Right lobe of liver (tissue), 6 donors: ENCODE results near the gene MRPL12. TPM values are rescaled to one million over a fixed set of nuclear protein-coding genes. Genes with fewer than 3 reads are reported as not detected.

Experiments
- ATAC-seq, 4 donors: fragments of 200-7000 bp; cut with Tn5 transposase; one replicate each; pipeline ENCODE4 v1.9.1; 2020; ENCODE audit warnings: mild to moderate bottlenecking in 4 of 4, moderate library complexity in 4 of 4
- DNase-seq, 3 donors: peaks; one replicate each; pipeline ENCODE4 v3.0.0-alpha.2; 2020
- H3K27ac ChIP-seq, 3 donors: fragments of 200-600 bp; one replicate each; pipeline ENCODE4 v1.8.0; 2022
- H3K27me3 ChIP-seq, 2 donors: fragments of 200-600 bp; one replicate each; pipeline ENCODE4 v1.8.0; 2022
- H3K36me3 ChIP-seq, 4 donors: fragments of 200-600 bp; sonication (generic) in 1 of 4; one replicate each; pipeline versions ENCODE4 v1.5.1 to v1.8.0; 2017 to 2022; ENCODE audit warnings: control low read depth in 1 of 4
- H3K4me1 ChIP-seq, 4 donors: fragments of 200-600 bp; sonication (generic) in 1 of 4; one replicate each; pipeline versions ENCODE4 v1.5.1 to v1.8.0; 2017 to 2022; ENCODE audit warnings: control low read depth in 1 of 4
- H3K4me3 ChIP-seq, 3 donors: fragments of 200-600 bp; one replicate each; pipeline ENCODE4 v1.8.0; 2022
- H3K9me3 ChIP-seq, 4 donors: fragments of 200-600 bp; sonication (generic) in 1 of 4; one replicate each; pipeline versions ENCODE4 v1.5.1 to v1.8.0; 2017 to 2022; ENCODE audit warnings: control low read depth in 1 of 4
- POLR2A ChIP-seq: fragments of 450-650 bp; IDR thresholded peaks from one replicate; pipeline ENCODE4 v1.6.1; 2017; ENCODE audit warnings: antibody characterized with exemption, mild to moderate bottlenecking
- WGBS: methylation state at CpG from one replicate; pipeline ENCODE4 v1.1.6; 2018; ENCODE audit warnings: low coverage, low lambda C conversion rate; ENCODE audit not compliant: insufficient coverage; ENCODE audit errors: missing lambda C conversion rate; 5-methylcytosine and 5-hydroxymethylcytosine counted together
- intact Hi-C, 2 donors: fragments of 100-400 bp; cut with DNase I; formaldehyde crosslinking; loops; one replicate each; pipeline versions ENCODE4 v1.11.2 to v1.14.1; 2022
- total RNA-seq, 6 experiments: library from RNA; depleted of rRNA in 2 of 6; stranded (reverse); fragments of >200 nt in 2 of 6; fragmentation: NEBNext Ultra II Directional in 3 of 6; extraction: Animal tissue kit (Norgen Biotek cat#: 25700) in 3 of 6; gene quantifications; one replicate each; pipeline versions ENCODE4 v1.1.0 to v1.2.4, GENCODE V29; 2016 to 2023
- TF ChIP-seq, protein P1 (sequence below), 4 donors: fragments of 200-600 bp in 3 of 4; fragments of 450-650 bp in 1 of 4; IDR thresholded peaks; one replicate each; pipeline versions ENCODE4 v1.5.1 to v1.8.0; 2016 to 2022; ENCODE audit warnings: antibody characterized with exemption in 4 of 4, mild to moderate bottlenecking in 2 of 4
- donor health status: DM: no; HTN: yes; CAD: no.
- donor health status: DM: no; HTN: no; CAD: no.
- donor health status: DM: no; HTN: no; CAD: no.
- donor health status: DM: no; HTN: yes; CAD: no.
- donor health status: DM: no; HTN: yes; CAD: no.

MRPL12 gene
- total RNA-seq, 6 experiments from 2014 or later, result 43.8 to 119 (median 59.3) TPM

- DNase-seq (peak; percentile 75 to 93 (median 84)), ATAC-seq (peak; percentile 75 to 84 (median 80))
- H3K4me1 ChIP-seq, result peaks cover 0 to 41% (median 18%) of the 10 kb centered on the region in 4 donors
- intact Hi-C loops, result no loop called here
- H3K9me3 ChIP-seq, result no peaks in the 10 kb centered on the region
- H3K36me3 ChIP-seq, result no peaks in the 10 kb centered on the region
- 27% methylated on average over 17 of the region's 23 CpGs for WGBS
- TF ChIP-seq POLR2A, result peak; percentile 36
- TF ChIP-seq, protein P1, sequence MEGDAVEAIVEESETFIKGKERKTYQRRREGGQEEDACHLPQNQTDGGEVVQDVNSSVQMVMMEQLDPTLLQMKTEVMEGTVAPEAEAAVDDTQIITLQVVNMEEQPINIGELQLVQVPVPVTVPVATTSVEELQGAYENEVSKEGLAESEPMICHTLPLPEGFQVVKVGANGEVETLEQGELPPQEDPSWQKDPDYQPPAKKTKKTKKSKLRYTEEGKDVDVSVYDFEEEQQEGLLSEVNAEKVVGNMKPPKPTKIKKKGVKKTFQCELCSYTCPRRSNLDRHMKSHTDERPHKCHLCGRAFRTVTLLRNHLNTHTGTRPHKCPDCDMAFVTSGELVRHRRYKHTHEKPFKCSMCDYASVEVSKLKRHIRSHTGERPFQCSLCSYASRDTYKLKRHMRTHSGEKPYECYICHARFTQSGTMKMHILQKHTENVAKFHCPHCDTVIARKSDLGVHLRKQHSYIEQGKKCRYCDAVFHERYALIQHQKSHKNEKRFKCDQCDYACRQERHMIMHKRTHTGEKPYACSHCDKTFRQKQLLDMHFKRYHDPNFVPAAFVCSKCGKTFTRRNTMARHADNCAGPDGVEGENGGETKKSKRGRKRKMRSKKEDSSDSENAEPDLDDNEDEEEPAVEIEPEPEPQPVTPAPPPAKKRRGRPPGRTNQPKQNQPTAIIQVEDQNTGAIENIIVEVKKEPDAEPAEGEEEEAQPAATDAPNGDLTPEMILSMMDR (IDR thresholded peaks at IDR 0.05), result no peak
- no peak overlapping the region for H3K4me3 ChIP-seq
- H3K27ac ChIP-seq, result peak overlapping the region; percentile 61 to 85 (median 65)
- no peaks in the 10 kb centered on the region for H3K27me3 ChIP-seq
Observed at GRCh38 chr17:81727324-81728031, 24.3 kb downstream of the MRPL12 start.

DNA sequence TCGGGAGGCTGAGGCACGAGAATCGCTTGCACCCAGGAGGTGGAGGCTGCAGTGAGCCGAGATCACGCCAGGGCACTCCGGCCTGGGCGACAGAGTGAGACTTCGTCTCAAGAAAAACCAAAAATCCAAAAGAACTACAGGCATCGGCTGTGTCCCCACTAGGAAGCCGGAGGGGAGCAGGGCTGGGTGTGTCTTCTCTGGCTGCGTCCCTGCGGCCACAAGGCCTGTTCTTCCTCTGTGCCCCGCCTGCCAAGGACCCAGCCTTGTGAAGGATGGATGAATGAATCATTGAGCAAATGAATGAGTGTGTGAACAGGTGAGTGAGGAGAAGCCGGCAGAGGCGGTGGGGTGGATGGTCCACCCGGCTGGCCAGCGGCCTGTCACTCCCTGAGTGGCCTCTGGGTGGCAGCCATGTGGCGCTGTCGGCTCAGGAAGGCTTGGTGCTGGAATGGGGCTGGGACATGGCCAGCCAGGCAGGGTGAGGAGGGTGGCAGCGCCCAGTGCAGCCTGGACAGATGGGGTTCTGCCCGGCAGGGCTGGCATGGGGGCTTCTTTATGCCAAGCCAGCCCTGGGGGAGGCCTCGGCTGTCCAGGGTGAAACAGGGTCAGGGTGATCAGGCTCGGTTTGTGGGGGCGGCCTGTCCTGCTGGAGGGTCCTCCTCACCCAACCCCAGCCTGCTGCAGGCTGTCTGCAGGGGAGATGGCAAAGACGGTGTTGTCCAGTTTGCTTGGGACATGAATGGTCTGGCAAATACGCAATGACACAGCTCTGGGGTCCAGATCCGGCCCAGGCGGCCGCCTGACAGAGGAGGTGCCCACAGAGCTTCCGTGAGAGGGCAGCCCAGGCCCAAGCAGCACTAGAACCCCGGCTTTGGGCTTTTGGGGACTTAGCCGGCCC lies 30.6 kb downstream of the MRPL12 start:
- no peak overlapping the region for H3K27ac ChIP-seq
- DNase-seq (peak; percentile 86 to 91 (median 89)), ATAC-seq (peak; percentile 86 to 88 (median 87))
- H3K4me1 ChIP-seq, result peaks cover 0 to 36% (median 13%) of the 10 kb centered on the region in 4 donors
- H3K4me3 ChIP-seq, result no peak overlapping the region
- H3K27me3 ChIP-seq, result no peaks in the 10 kb centered on the region
- no peaks in the 10 kb centered on the region for H3K36me3 ChIP-seq
- intact Hi-C loops, result no loop called here
- 20% methylated on average over 23 of the region's 32 CpGs for WGBS
- no peaks in the 10 kb centered on the region for H3K9me3 ChIP-seq
- TF ChIP-seq, protein P1 (IDR thresholded peaks at IDR 0.05), result peak; percentile 94 to 98 (median 98)
- no peak for TF ChIP-seq POLR2A

- Histone ChIP-seq H3K27ac (no peak overlapping the region), H3K27me3 (no peaks in the 10 kb centered on the region), H3K36me3 (no peaks in the 10 kb centered on the region), H3K4me3 (no peak overlapping the region), H3K4me1 (peaks cover 0 to 36% (median 13%) of the 10 kb centered on the region in 4 donors), H3K9me3 (no peaks in the 10 kb centered on the region)
- ATAC-seq (peak; percentile 9 to 54 (median 43)), DNase-seq (peak; percentile 73 to 78 (median 77))
- no CpG with 5 or more reads among the region's 35 CpGs for WGBS
- no peak for TF ChIP-seq POLR2A
- TF ChIP-seq, protein P1 (IDR thresholded peaks at IDR 0.05), result no peak
- intact Hi-C loops, result no loop called here
Observed at GRCh38 chr17:81734405-81735263, 31.5 kb downstream of the MRPL12 start.
